ENCODE results near the gene ATG10. TPM values are rescaled to one million over a fixed set of nuclear protein-coding genes. Genes with fewer than 3 reads are reported as not detected.

ATG10 gene
- total RNA-seq, 1 experiment from 2014 or later = 7.6 TPM

GRCh38 chr5:82095536-82095935 is 123.7 kb downstream of the ATG10 start:
- Mint-ChIP-seq H3K9me3 (peaks cover 12 to 14% of the 10 kb centered on the region in 2 experiments), H3K36me3 (ENCODE audit: insufficient read depth in 1 of 3, low read depth in 3 of 3) (peaks cover 12 to 22% (median 16%) of the 10 kb centered on the region in 3 experiments), H3K4me3 (no peak overlapping the region), H3K27ac (no peak overlapping the region), H3K4me1 (peaks cover 3% of the 10 kb centered on the region in 2 experiments), H3K27me3 (ENCODE audit: low read depth) (no peaks in the 10 kb centered on the region)
- H3K56ac ChIP-seq (ENCODE audit: insufficient read length, low read depth, low read length) = no peak overlapping the region
- no peaks in the 10 kb centered on the region for H3K79me2 ChIP-seq (ENCODE audit: insufficient read depth, low read length)
- H3K18ac ChIP-seq (ENCODE audit: insufficient read length, low read depth, low read length) = no peak overlapping the region
- no peak overlapping the region for H3K4me2 ChIP-seq (ENCODE audit: insufficient read depth, insufficient read length, low read length)
- no peak overlapping the region for H2BK120ac ChIP-seq (ENCODE audit: low read depth, low read length, poor library complexity, severe bottlenecking)
- H3K27ac ChIP-seq (ENCODE audit: insufficient read length, low read depth, low read length) = no peak overlapping the region
- no peak overlapping the region for H4K5ac ChIP-seq (ENCODE audit: insufficient read length, low read depth, low read length)
- H3K9ac ChIP-seq (ENCODE audit: extremely low read depth, insufficient read length, low read length) = no peak overlapping the region
- no peaks in the 10 kb centered on the region for H3K4me1 ChIP-seq (ENCODE audit: insufficient read depth, low read length)
- no peak overlapping the region for H2AK5ac ChIP-seq (ENCODE audit: insufficient read length, low read length)
- no peak overlapping the region for H3K4ac ChIP-seq (ENCODE audit: low read depth, low read length)
- no peak for DNase-seq
- no peaks in the 10 kb centered on the region for H3K9me3 ChIP-seq (ENCODE audit: control insufficient read depth, low read depth, low read length)
- WGBS (ENCODE audit: extremely low coverage, insufficient read length, low lambda C conversion rate) = no CpG with 5 or more reads among the region's 2 CpGs
- TF ChIP-seq CTCF (conservative IDR thresholded peaks at IDR 0.05) = no peak
- H2BK20ac ChIP-seq (ENCODE audit: low read depth, low read length, poor library complexity, severe bottlenecking) = no peak overlapping the region
- no peak overlapping the region for H2AFZ ChIP-seq (ENCODE audit: low read length)
- no peaks in the 10 kb centered on the region for H3K23me2 ChIP-seq (ENCODE audit: insufficient read length, low read depth, low read length, poor library complexity, severe bottlenecking)
- no peak overlapping the region for H3K23ac ChIP-seq (ENCODE audit: insufficient read length, low read depth, low read length)
- H3K79me1 ChIP-seq (ENCODE audit: insufficient read depth, low read depth, low read length, poor library complexity, severe bottlenecking) = no peaks in the 10 kb centered on the region
- no peaks in the 10 kb centered on the region for H4K20me1 ChIP-seq (ENCODE audit: control insufficient read depth, insufficient read depth, insufficient read length)
- no peak overlapping the region for H2BK15ac ChIP-seq (ENCODE audit: low read depth, low read length)
- H2BK12ac ChIP-seq (ENCODE audit: insufficient read length, low read depth, low read length) = no peak overlapping the region
- H4K8ac ChIP-seq (replicated peaks; ENCODE audit: insufficient read length, low read depth, low read length) = no peak overlapping the region
- H4K91ac ChIP-seq (ENCODE audit: insufficient read length, low read depth, low read length) = no peak overlapping the region
- no peak overlapping the region for H3T11ph ChIP-seq (ENCODE audit: low read length)
- H2BK5ac ChIP-seq (ENCODE audit: insufficient read length, low read length) = no peak overlapping the region
- no peak overlapping the region for H3K14ac ChIP-seq (ENCODE audit: insufficient read depth, low read length)
- H3K27me3 ChIP-seq (ENCODE audit: insufficient read depth, low read length) = no peaks in the 10 kb centered on the region

Data from H9 (cell line).